Lower leg skin (tissue), 4 donors: Measurements from ENCODE around the gene CD276. TPM values are rescaled to one million over a fixed set of nuclear protein-coding genes. Genes with fewer than 3 reads are reported as not detected.

Source experiments
- DNase-seq, 2 donors: peaks; one replicate each; pipeline ENCODE4 v3.0.0-alpha.2; 2019; ENCODE audit warnings: low spot score in 2 of 2
- H3K4me3 ChIP-seq: fragments of 200-600 bp; sonication (generic); 2 replicates; pipeline ENCODE4 v1.5.1; 2017; ENCODE audit warnings: mild to moderate bottlenecking, low read depth; ENCODE audit not compliant: poor library complexity, severe bottlenecking
- CTCF ChIP-seq, 3 donors: fragments of 450-650 bp; IDR thresholded peaks; one replicate each; pipeline ENCODE4 v1.5.1; 2016; ENCODE audit warnings: antibody characterized with exemption in 3 of 3, mild to moderate bottlenecking in 3 of 3, moderate library complexity in 2 of 3
- POLR2A ChIP-seq, 2 donors: fragments of 450-650 bp; IDR thresholded peaks; one replicate each; pipeline ENCODE4 v1.6.1; 2016 to 2017; ENCODE audit warnings: antibody characterized with exemption in 2 of 2, mild to moderate bottlenecking in 1 of 2, moderate library complexity in 1 of 2
- WGBS, 2 donors: methylation state at CpG; one replicate each; pipeline ENCODE4 v1.1.5; 2018; 5-methylcytosine and 5-hydroxymethylcytosine counted together
- intact Hi-C: fragments of 100-400 bp; cut with DNase I; formaldehyde crosslinking; loops from one replicate; pipeline ENCODE4 v1.15.0; 2023; ENCODE audit warnings: low total_unique reads
- total RNA-seq, 4 donors: library from RNA; depleted of rRNA; stranded (reverse); fragments of >200 nt; gene quantifications; one replicate each; pipeline ENCODE4 v1.1.0, GENCODE V29; 2016

The CD276 gene
- total RNA-seq, 4 donors from 2014 or later = 33.4 to 49.9 (median 45.4) TPM

GRCh38 chr15:73677733-73678132, 6.5 kb upstream of the CD276 start:
- no peak overlapping the region for H3K4me3 ChIP-seq
- 76 to 94% methylated on average over 2 of the region's 2 CpGs for WGBS, 2 donors
- peak in 1 of 2 donors; percentile 49 for DNase-seq
- no peak for TF ChIP-seq POLR2A (IDR thresholded peaks at IDR 0.05)
- no peak for TF ChIP-seq CTCF (IDR thresholded peaks at IDR 0.05)
- intact Hi-C loops = no loop called here

GRCh38 chr15:73678498-73678897, 5.7 kb upstream of the CD276 start:
- peak in 1 of 2 donors; percentile 60 for DNase-seq
- intact Hi-C loops = no loop called here
- TF ChIP-seq CTCF (IDR thresholded peaks at IDR 0.05) (no peak), POLR2A (IDR thresholded peaks at IDR 0.05) (no peak)
- WGBS, 2 donors = 79 to 87% methylated on average over 3 of the region's 3 CpGs
- no peak overlapping the region for H3K4me3 ChIP-seq

GRCh38 chr15:73679180-73679579, 5.0 kb upstream of the CD276 start:
- TF ChIP-seq POLR2A (IDR thresholded peaks at IDR 0.05) = no peak
- intact Hi-C loops = no loop called here
- WGBS, 2 donors = 75 to 88% methylated on average over 3 of the region's 3 CpGs
- DNase-seq = peak in 1 of 2 donors; percentile 43
- no peak overlapping the region for H3K4me3 ChIP-seq

- 84 to 86% methylated on average over 6 of the region's 6 CpGs for WGBS, 2 donors
- peak in 1 of 2 donors; percentile 65 for DNase-seq
- no peak for TF ChIP-seq CTCF (IDR thresholded peaks at IDR 0.05)
- no peak for TF ChIP-seq POLR2A (IDR thresholded peaks at IDR 0.05)
- no peak overlapping the region for H3K4me3 ChIP-seq
- intact Hi-C loops = loop anchor here (5.0 to 10.0 kb wide), 2 partner anchors 45 to 787 kb away; partner anchors contain the start of gene NPTN
Measured at GRCh38 chr15:73679964-73680363, 4.2 kb upstream of the CD276 start.

- DNase-seq = no peak
- TF ChIP-seq CTCF (IDR thresholded peaks at IDR 0.05) (no peak), POLR2A (IDR thresholded peaks at IDR 0.05) (no peak)
- no peak overlapping the region for H3K4me3 ChIP-seq
- WGBS, 2 donors = 86 to 87% methylated on average over 2 of the region's 2 CpGs
- intact Hi-C loops = loop anchor here (5.0 to 10.0 kb wide), 2 partner anchors 46 to 787 kb away; partner anchors contain the start of gene NPTN
Measured at GRCh38 chr15:73680549-73680948, 3.6 kb upstream of the CD276 start.

GRCh38 chr15:73681063-73681462, 3.1 kb upstream of the CD276 start:
- WGBS, 2 donors = 75 to 79% methylated on average over 3 of the region's 3 CpGs
- intact Hi-C loops = loop anchor here (5.0 to 10.0 kb wide), 2 partner anchors 46 to 786 kb away; partner anchors contain the start of gene NPTN
- H3K4me3 ChIP-seq = no peak overlapping the region

More at GRCh38 chr15:73681063-73681462, 3.1 kb upstream of the CD276 start:
- DNase-seq = no peak
- no peak for TF ChIP-seq CTCF (IDR thresholded peaks at IDR 0.05)
- no peak for TF ChIP-seq POLR2A (IDR thresholded peaks at IDR 0.05)
